Limb (tissue), 2 donors: Measurements from ENCODE around the gene TMCO4.
A peak's percentile ranks its signal among the peaks of the same experiment; 100 is the strongest.
"Not testable (repeated sequence)": the region's sequence is repeated elsewhere in the genome, so short reads cannot be mapped to it uniquely, and the experiment has no call there.

Experiments
- DNase-seq, 2 donors: peaks; one replicate each; pipeline ENCODE4 v3.0.0-alpha.2; 2016; ENCODE audit errors: extremely low spot score in 2 of 2

Gene TMCO4

DNA sequence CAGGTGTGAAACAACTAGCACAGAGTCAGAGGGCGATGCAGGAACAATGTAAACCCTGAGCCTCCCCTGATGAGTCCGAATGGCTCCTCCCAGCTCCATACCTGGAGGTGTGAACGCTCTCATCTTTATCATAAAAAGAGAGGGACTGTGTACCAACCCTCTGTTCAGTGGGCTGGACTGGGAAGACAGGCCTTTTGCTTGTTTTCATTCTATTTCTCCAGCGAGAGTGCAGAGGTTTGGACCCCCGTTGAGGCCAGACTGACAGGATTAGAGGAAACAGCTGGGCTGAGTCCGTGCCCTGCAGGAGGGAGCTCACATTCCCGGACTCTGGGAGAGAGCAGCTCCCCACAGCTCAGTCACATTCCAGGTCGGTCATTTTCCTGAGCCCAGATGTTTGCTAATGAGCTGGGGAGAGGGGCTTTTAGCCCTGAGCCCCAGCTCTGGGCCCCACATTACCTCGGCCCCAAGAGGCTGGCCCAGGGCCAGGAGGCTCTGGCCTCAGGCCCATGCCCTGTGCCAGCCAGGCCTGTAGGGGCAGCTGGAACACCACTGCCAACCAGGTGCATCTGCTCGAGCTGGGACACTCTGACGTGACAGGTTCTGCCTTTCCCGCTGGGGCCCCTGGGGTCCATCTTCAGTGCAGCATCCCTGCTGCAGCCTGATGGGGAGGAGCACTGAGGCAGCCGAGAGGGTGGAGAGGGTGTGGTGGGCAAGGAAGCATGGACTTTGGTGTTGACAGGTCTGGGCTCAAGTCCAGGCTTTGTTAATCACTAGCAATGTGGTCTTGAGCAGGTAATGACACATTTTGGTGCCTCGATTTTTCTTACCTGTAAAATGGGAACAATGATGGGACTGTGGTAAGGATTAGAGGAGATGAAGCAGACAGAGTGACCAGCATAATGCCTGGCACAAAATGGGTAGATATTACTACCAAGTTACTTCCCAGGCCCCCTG is 159.1 kb downstream of the TMCO4 start:
- peak in 1 of 2 donors; percentile 69 for DNase-seq

DNA sequence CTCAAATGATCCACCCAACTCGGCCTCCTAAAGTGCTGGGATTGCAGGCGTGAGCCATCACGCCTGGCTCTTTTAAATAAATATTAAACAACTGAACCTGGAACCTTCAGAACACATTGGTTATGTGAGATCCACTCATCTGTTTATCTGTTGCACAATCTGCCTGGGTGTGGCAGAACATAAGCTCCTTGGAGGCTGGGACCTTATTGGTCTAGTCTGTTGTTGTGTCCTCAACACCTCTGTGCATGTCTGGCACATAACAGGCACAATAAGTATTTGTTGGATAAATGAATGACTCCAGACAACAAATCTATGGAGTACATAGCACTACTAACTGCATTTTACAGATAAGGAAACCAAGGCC is 159.7 kb downstream of the TMCO4 start:
- DNase-seq: no peak

DNA sequence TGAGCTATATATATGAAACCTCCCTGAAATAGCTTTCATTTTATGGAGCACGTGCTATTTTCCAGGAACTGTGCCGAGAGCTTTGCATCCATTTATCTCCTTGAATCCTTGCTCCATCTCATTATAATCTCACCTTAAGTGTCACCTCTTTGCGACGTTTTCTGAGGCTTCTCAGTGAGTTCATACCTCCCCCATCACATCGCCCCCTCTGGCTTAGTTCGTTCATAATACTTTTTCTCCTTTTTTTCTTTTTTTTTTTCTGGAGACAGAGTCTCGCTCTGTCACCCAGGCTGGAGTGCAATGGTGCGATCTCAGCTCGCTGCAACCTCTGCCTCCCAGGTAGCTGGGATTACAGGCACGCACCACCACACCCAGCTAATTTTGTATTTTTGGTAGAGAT is 160.5 kb downstream of the TMCO4 start:
- not testable (repeated sequence) for DNase-seq

DNA sequence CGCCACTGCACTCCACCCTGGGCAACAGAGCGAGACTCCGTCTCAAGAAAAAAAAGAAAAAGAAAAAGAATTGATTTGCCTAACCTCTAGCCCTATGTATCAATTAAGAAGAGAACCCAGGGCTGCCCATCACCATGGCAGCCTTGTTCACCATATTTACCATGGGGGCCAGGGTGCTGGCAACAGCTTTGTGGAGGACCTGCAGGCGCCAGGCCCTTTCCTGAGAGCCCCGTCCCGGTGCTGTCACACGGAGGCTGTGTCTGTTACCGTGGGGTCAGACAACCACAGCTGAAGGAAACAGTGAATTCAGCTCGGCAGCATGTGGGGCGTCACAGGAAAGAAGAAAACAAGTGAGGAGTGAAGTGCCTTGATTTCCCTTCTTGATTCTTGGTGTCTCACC is 162.1 kb downstream of the TMCO4 start:
- DNase-seq: no peak

DNA sequence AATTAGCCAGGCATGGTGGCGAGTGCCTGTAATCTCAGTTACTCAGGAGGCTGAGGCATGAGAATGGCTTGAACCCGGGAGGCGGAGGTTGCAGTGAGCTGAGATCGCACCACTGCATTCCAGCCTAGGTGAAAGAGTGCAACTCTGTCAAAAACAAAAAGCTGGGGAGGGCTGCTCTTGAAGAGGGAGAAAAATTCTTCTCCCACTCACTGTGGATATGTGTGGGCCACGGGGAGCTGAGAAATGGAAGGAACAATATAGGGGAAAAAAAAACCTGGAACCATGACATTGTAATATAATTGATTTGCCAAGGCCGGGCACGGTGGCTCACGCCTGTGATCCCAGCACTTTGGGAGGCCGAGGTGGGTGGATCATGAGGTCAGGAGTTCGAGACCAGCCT is 163.0 kb downstream of the TMCO4 start:
- DNase-seq: not testable (repeated sequence)

DNA sequence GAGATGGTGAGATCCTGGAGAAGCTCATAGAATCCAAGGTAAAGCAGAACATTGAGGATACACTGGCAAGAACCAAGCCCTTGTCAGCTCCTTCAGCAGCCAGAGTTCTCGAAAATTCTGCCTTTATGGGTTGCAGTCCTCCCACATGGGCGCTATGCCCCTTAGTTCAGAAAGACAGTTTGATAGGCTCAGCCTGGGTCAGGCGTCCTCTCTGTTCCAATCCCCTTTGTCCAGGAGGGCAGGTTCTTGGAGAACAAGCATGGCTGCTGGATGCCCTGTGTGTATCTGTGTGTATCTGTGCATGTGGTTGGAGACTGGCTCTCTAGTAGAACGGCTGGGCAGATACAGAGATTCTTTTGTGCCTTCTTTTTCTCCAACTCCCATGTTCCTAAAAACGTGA is 163.7 kb downstream of the TMCO4 start:
- no peak for DNase-seq

DNA sequence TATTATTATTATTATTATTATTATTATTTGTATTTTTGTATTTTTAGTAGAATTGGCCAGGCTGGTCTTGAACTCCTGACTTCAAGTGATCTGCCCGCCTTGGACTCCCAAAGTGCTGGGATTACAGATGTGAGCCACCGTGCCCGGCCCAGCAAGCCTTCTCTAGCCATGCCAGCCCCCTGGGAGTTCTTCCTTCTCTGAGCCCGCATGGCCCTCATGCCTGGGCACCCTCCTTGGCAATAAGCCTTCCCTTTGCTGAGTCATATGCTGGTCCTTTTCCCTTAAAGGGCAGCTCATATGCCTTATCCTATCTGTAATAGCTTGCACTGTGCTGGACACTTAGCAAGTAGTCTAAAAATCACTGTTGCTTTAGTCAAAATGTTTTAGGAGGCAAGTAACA is 164.1 kb downstream of the TMCO4 start:
- no peak for DNase-seq

DNA sequence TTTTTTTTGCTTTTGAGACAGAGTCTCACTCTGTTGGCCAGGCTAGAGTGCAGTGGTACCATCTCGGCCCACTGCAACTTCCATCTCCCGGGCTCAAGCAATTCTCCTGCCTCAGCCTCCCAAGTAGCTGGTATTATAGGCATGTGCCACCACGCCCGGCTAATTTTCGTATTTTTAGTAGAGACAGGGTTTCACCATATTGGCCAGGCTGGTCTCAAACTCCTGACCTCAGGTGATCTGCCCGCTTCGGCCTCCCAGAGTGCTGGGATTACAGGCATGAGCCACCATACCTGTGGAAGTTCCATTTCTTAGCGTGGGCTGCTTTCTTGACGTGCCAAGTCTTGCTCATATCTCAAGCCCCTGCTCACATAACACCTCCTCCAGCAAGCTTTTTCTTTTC is 164.7 kb downstream of the TMCO4 start:
- DNase-seq: not testable (repeated sequence)

DNA sequence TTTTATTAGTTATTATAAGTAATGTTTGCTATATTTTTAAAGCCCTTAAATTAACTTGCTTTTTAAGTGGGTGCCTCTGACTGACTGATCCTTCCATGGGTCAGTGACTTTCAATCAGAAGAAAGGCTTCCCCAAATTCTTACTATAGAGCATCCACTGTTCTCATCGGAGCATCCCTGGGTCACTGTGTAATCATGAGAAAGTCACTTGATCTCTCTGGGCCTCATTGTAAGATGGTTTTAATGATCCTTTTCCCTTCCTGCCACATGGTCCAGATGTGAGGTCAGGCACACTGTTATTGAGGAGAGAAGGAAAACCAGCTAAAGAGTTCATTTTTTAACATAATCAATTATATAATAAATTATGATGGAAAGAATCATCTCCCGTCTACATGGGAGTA is 166.6 kb downstream of the TMCO4 start:
- no peak for DNase-seq
